ENCODE data around the gene FOXD4L1.
"Not testable (repeated sequence)": the region's sequence is repeated elsewhere in the genome, so short reads cannot be mapped to it uniquely, and the experiment has no call there.

Gene FOXD4L1

GRCh38 chr2:113498365-113498764 is at the start of gene FOXD4L1:
Gene FOXD4L1 (plus strand): TSS chr2:113498665. CDS start chr2:113499257, 592 bp downstream.
- DNase-seq: not testable (repeated sequence)

- not testable (repeated sequence) for DNase-seq
Observed at GRCh38 chr2:113465770-113466169, 32.7 kb upstream of the FOXD4L1 start.

- DNase-seq: not testable (repeated sequence)
Observed at GRCh38 chr2:113476688-113477368, 21.6 kb upstream of the FOXD4L1 start.

- not testable (repeated sequence) for DNase-seq
Observed at GRCh38 chr2:113496527-113496926, 1.9 kb upstream of the FOXD4L1 start.

GRCh38 chr2:113499019-113499885 is 787 bp downstream of the FOXD4L1 start:
- not testable (repeated sequence) for DNase-seq

- not testable (repeated sequence) for DNase-seq
Observed at GRCh38 chr2:113499886-113500722, 1.6 kb downstream of the FOXD4L1 start.

- DNase-seq: not testable (repeated sequence)
Observed at GRCh38 chr2:113500723-113501038, 2.2 kb downstream of the FOXD4L1 start.

- DNase-seq: not testable (repeated sequence)
Observed at GRCh38 chr2:113502216-113503093, 4.0 kb downstream of the FOXD4L1 start.

GRCh38 chr2:113503094-113504042 is 4.9 kb downstream of the FOXD4L1 start:
- DNase-seq: not testable (repeated sequence)

- not testable (repeated sequence) for DNase-seq
Observed at GRCh38 chr2:113504081-113504480, 5.6 kb downstream of the FOXD4L1 start.

- DNase-seq: not testable (repeated sequence)
Observed at GRCh38 chr2:113507394-113508140, 9.1 kb downstream of the FOXD4L1 start.

GRCh38 chr2:113508187-113508586 is 9.7 kb downstream of the FOXD4L1 start:
- DNase-seq: not testable (repeated sequence)

- not testable (repeated sequence) for DNase-seq
Observed at GRCh38 chr2:113510913-113511312, 12.4 kb downstream of the FOXD4L1 start.

GRCh38 chr2:113511859-113512258 is 13.4 kb downstream of the FOXD4L1 start:
- DNase-seq: not testable (repeated sequence)

- not testable (repeated sequence) for DNase-seq
Observed at GRCh38 chr2:113515457-113515856, 17.0 kb downstream of the FOXD4L1 start.

GRCh38 chr2:113515995-113516394 is 17.5 kb downstream of the FOXD4L1 start:
- DNase-seq: not testable (repeated sequence)

GRCh38 chr2:113517025-113517424 is 18.6 kb downstream of the FOXD4L1 start:
- not testable (repeated sequence) for DNase-seq

GRCh38 chr2:113520837-113521236 is 22.4 kb downstream of the FOXD4L1 start:
- DNase-seq: not testable (repeated sequence)

- DNase-seq: not testable (repeated sequence)
Observed at GRCh38 chr2:113521492-113521891, 23.0 kb downstream of the FOXD4L1 start.

- DNase-seq: not testable (repeated sequence)
Observed at GRCh38 chr2:113524986-113525385, 26.5 kb downstream of the FOXD4L1 start.

Measured in cerebellar nuclear complex (tissue), 1 donor.